RWPE1 (cell line): ENCODE data around the gene IL1F10.
A peak's percentile ranks its signal among the peaks of the same experiment; 100 is the strongest.

ENCODE experiments used
- CTCF ChIA-PET: fragments of 350-600 bp; sonication (Branson Sonifier 250); formaldehyde crosslinking; extraction: SDS; loops from one replicate; lab custom pipeline; 2021; lab: Yijun Ruan, JAX
- POLR2A ChIA-PET: fragments of 400-600 bp; formaldehyde crosslinking; extraction: SDS; loops from one replicate; lab custom pipeline; 2020; ENCODE audit warnings: antibody characterized with exemption; ENCODE audit not compliant: low non-redundant PET; lab: Yijun Ruan, JAX
- DNase-seq: peaks from one replicate; pipeline ENCODE4 v3.0.0; 2012; ENCODE audit warnings: low spot score
- H3K27ac ChIP-seq: fragments of 450-650 bp; 2 replicates; pipeline ENCODE4 v1.5.1; 2017
- CTCF ChIP-seq: fragments of 450-650 bp; conservative IDR thresholded peaks from 2 replicates; pipeline ENCODE4 v1.5.1; 2017; ENCODE audit warnings: low read depth, mild to moderate bottlenecking

The IL1F10 gene

GRCh38 chr2:113056521-113056920 lies 11.2 kb upstream of the IL1F10 start:
- CTCF ChIA-PET, result interaction anchor here (0.5 kb wide), 1 partner anchor 102 kb away, joined by 4 read pairs; no protein-coding TSS in a partner anchor
- H3K27ac ChIP-seq, result no peak overlapping the region
- no peak for DNase-seq
- POLR2A ChIA-PET, result no interaction called here
- TF ChIP-seq CTCF, result no peak

- CTCF ChIA-PET, result no interaction called here
- H3K27ac ChIP-seq, result no peak overlapping the region
- no peak for DNase-seq
- TF ChIP-seq CTCF, result no peak
- POLR2A ChIA-PET, result no interaction called here
Measured at GRCh38 chr2:113057117-113057516, 10.7 kb upstream of the IL1F10 start.

GRCh38 chr2:113058411-113058994 lies 9.3 kb upstream of the IL1F10 start:
- POLR2A ChIA-PET, result no interaction called here
- CTCF ChIA-PET, result interaction anchor here (0.9 kb wide), 1 partner anchor 21 kb away, joined by 3 read pairs; no protein-coding TSS in a partner anchor
- no peak for TF ChIP-seq CTCF
- peak; percentile 58 for DNase-seq
- no peak overlapping the region for H3K27ac ChIP-seq

- no peak within 1 kb of the TSS for H3K27ac ChIP-seq
- no peak for TF ChIP-seq CTCF
- no peak for DNase-seq
- CTCF ChIA-PET, result interaction anchor here (0.9 kb wide), 1 partner anchor 20 kb away, joined by 3 read pairs; no protein-coding TSS in a partner anchor
- POLR2A ChIA-PET, result no interaction called here
Measured at GRCh38 chr2:113058998-113059960, 8.5 kb upstream of the IL1F10 start, which contains the start of gene IL36RN. Gene IL36RN, plus strand, starts transcription at chr2:113059198. Its CDS starts 241 bp downstream, at chr2:113059439.

- no peak for DNase-seq
- TF ChIP-seq CTCF, result no peak
- POLR2A ChIA-PET, result no interaction called here
- CTCF ChIA-PET, result interaction anchor here (0.6 kb wide), 1 partner anchor 70 kb away, joined by 4 read pairs; no protein-coding TSS in a partner anchor
- H3K27ac ChIP-seq, result no peak overlapping the region
Measured at GRCh38 chr2:113060396-113060795, 7.4 kb upstream of the IL1F10 start.

GRCh38 chr2:113060796-113061195 lies 7.0 kb upstream of the IL1F10 start:
- no peak for DNase-seq
- ChIA-PET POLR2A (no interaction called here), CTCF (no interaction called here)
- H3K27ac ChIP-seq, result no peak overlapping the region
- no peak for TF ChIP-seq CTCF
